ENCODE measurements around the gene SCN1B.

The SCN1B gene

GRCh38 chr19:35059006-35059798, 28.9 kb downstream of the SCN1B start:
- DNase-seq = no peak

GRCh38 chr19:35059799-35060091, 29.5 kb downstream of the SCN1B start:
- DNase-seq = no peak

DNA sequence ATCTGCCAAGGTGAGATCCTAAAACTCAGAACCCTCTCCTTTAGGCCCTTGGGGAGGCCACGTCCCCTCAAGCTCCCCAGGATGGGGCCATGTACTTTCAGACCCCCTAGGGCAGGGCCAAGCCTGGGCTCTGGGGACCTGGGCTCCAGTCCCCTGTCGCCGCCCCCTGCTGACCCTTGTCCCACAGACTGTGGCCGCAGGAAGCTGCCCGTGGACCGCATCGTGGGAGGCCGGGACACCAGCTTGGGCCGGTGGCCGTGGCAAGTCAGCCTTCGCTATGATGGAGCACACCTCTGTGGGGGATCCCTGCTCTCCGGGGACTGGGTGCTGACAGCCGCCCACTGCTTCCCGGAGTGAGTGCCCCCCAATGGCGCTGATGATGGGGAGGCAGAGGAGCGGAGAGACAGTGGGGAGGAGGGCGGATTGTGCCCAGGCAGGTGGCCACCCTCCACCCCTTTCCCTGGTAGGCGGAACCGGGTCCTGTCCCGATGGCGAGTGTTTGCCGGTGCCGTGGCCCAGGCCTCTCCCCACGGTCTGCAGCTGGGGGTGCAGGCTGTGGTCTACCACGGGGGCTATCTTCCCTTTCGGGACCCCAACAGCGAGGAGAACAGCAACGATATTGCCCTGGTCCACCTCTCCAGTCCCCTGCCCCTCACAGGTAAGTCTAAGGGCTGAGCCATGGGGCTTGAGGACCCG, 30.0 kb downstream of the SCN1B start:
- no peak for DNase-seq

GRCh38 chr19:35061583-35062373, 31.5 kb downstream of the SCN1B start:
- no peak for DNase-seq

DNA sequence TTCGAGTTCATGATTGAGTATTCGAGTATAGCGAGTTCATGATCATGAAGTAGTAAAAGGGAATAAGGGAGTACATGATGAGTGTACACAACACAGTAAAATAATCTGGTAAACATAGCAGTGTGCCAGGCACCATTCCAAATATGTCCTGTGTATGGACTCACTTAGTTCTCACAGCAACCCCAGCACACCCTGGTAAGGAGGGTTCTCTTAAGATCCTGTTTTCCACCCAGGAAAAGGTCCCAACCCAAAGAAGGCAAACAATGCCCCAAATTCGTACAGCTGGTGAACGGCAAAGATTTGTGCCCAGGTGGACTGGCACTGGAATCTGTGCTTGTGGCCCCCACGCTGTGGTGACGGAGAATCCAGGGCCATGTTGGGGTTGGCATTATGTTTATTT, 32.7 kb downstream of the SCN1B start:
- DNase-seq = no peak

DNA sequence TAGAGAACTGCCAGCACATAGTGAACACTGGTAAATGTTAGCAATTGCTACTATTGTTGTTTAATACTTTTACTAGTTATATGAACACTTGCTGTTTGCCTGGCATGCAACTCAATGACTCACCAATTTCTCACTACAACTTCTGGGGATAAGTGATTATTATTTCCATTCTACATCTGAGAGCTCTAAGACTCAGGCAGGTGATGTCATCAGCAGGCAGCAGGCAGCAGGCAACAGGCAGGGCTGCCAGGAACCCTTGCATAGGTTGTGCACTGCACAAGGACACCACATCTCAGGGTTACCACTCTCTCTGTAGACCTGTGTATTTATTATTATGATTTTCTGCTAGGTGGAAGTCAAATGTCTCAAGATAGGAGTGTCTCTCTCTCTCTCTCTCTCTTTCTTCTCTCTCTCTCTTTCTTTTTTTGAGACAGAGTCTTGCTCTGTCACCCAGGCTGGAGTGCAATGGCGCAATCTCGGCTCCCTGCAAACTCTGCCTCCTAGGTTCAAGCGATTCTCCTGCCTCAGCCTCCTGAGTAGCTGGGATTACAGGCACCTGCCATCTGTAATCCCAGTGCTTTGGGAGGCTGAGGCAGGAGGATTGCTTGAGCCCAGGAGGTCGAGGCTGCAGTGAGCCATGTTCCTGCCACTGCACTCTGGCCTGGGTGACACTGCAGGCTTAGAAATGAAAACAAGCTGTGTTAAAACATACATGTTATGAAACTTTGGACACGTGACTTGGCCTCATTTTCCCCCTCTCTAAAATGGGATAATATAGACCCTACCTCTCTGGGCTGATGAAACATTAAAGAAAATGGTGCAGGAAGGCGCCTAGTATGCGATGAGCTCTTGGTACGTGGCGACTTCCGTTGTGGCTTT, 33.9 kb downstream of the SCN1B start:
- no peak for DNase-seq

- no peak for DNase-seq
These were observed 35.3 kb downstream of the SCN1B start for GRCh38 chr19:35065574-35065973.

DNA sequence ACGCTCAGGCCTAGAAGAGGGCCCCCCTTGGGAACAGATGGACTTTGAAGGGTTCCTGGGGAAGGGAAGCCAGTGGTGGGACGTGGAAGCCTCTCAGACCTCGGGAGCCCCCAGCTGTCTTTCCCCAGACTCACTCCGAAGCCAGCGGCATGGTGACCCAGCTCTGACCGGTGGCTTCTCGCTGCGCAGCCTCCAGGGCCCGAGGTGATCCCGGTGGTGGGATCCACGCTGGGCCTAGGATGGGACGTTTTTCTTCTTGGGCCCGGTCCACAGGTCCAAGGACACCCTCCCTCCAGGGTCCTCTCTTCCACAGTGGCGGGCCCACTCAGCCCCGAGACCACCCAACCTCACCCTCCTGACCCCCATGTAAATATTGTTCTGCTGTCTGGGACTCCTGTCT, 35.9 kb downstream of the SCN1B start:
- DNase-seq = no peak

DNA sequence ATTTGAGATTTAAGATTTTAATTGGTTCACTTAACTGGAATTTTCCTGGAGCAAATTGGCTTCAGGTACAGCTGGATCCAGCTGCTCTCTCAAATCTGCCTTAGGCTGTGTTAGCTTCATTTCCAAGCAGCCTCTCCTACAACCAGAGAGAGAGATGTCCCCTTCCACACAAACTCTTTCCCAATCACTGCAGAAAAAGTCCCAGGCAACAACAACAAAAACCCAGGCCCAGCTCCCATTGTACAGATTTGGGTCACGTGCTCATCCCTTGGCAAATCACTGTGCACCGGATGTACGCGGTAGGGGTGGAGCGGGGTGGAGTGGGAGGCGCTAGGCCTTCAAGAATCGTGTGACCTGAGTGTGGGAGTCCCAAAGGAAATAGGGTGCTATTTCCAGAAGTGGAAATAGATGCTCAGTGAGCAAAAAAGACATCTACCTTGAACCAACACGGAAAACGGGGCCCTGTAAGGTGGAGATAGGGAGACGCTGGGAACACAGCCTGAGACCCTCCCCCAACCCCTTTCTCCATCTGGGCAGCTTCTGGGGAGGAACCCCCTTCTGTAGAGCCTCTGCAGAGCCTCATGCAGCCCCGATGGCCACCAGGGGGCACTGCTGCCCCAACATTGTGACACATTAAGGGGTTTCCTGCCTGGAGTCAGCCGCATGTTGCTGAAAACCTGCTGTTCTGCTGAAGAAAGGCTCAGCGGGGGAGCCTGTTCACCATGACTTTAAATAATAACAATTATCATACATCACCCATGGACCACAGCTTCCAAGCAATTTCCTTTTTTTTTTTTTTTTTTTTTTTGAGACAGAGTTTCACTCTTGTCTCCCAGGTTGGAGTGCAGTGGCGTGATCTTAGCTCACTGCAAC, 36.7 kb downstream of the SCN1B start:
- DNase-seq = peak; percentile 40

DNA sequence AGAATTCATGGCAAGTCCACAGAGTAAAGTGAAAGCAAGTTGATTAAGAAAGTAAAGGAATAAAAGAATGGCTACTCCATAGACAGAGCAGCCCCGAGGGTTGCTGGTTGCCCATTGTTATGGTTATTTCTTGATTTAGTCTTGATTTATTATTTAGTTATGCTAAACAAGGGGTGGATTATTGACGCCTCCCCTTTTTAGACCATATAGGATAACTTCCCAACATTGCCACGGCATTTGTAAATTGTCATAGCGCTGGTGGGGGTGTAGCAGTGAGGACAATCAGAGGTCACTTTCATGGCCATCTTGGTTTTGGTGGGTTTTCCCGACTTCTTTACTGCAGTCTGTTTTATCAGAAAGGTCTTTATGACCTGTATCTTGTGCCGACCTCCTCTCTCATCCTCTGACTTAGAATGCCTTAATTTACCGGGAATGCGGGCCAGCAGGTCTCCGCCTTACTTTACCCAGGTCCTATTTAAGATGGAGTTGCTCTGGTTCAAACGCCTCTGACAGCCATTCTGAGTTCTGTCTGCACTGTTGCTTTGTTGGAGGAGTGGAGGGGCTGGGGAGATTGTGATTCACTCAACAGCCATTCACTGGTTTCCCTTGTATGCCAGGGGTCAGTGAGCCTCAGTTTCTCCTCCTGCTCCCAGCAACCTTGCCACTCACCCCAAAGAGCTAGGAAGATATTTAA, 38.8 kb downstream of the SCN1B start:
- no peak for DNase-seq

- DNase-seq = no peak
These were observed 39.4 kb downstream of the SCN1B start for GRCh38 chr19:35069696-35070095.

DNA sequence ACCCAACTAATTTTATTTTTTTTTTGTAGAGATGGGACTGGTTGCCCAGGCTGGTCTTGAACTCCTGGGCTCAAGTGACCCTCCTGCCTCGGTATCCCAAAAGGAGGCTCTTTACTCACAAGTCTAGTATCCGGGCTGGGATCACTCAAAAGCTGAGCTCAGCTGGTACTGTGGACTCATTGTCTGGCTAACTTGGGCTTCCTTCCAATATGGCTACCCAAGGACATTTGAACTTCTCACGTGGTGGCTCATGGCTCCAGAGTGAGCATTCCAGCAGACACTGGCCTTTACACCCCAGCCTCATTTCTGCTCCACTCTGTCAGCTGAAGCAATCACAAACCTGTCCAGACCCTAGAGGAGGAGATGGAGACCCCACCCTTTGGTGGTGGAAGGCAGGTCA, 40.2 kb downstream of the SCN1B start:
- no peak for DNase-seq

DNA sequence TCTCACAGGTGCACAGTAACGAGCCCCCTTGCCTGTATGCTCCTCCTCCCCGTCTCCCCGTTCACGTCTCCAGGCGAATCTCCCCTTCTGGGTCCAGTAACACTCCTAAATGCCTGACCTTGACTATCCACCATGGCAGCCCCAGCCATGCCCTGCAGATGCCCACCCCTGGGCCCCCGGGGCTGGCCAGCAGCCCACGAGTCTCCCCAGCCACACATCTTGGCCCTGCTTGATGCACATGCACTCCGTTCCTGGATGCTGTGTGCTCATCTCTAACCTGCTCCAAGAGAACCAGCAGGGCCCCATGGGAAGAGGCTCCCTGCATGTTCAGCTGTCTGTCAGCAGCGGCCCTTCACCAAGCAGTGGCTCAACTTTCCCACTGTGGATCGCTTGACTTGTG, 43.2 kb downstream of the SCN1B start:
- DNase-seq = no peak

DNA sequence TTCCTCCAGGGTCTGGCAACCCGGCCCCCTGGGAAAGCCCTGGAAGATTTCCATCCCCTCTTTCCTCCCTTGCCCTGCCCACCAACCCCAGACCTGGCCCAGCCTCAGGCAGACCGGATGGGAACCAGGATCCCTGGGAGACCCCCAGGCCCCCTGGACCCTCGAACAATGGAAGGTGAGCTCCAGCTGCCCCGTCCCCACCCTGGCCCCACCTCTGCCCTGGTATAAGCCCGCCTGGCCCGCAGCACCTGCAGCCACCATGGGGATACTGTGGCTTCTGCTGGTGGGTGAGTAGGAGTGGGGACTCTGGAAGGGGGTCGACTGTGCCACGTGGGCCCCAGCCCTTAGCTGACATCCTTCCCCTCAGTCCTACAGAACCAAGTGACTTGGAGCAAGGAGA, 43.7 kb downstream of the SCN1B start:
- no peak for DNase-seq

- DNase-seq = no peak
These were observed 44.3 kb downstream of the SCN1B start for GRCh38 chr19:35074426-35075201.

DNA sequence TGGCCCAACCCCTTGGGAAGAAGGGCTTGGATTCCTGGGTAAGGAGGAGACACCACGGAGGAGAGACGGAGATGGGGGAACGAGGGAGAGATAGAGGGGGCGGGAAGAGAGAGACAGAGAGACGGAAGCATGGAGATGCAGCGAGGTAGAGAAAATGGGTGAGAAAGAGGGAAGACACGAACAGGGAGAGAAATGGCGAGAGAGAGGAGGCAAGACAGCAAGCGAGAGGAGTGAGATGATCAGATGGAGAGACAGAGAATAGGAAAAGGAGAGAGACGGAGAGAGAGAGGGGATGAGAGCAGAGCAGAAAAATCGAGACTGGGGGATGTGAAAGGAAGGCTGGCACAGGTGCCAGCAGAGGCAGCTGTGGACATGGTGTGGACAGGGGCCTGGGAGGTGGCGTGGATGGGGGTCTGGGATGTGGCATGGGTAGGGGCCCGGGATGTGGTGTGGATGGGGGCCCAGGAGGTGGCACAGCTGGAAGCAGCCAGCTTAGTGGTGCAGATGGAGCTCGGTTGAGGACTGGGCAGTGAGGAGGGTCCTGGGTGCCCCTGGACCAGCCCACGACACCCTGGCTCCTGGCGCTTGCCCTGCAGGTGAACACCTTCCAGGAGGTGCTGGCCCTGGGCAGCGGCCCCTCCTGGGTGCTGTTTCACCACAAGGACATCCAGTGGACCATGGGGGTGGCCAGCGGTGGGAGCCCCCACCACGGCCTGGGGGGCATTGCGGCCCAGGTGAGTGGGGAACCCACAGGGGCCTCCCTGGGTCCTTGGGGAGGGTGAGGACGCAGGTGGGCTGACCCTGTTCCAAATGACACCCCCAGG, 45.1 kb downstream of the SCN1B start:
- DNase-seq = no peak

DNA sequence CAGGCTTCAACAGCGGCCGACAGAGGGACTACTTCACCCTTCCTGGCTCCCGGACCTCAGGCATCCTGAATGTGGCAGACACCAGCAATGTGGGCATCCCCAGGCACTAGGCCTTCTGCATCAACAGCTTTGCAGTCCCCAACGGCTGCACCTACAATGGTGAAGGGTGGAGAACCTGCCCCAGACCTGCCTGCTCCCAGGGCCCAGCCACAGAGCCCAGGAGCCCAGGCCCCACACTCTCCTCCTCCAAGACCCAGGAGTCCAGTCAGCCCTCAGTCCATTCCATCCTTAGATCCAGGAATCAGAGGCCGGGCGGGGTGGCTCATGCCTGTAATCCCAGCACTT, 45.7 kb downstream of the SCN1B start:
- DNase-seq = no peak

GRCh38 chr19:35076657-35077056, 46.4 kb downstream of the SCN1B start:
- DNase-seq = no peak

DNA sequence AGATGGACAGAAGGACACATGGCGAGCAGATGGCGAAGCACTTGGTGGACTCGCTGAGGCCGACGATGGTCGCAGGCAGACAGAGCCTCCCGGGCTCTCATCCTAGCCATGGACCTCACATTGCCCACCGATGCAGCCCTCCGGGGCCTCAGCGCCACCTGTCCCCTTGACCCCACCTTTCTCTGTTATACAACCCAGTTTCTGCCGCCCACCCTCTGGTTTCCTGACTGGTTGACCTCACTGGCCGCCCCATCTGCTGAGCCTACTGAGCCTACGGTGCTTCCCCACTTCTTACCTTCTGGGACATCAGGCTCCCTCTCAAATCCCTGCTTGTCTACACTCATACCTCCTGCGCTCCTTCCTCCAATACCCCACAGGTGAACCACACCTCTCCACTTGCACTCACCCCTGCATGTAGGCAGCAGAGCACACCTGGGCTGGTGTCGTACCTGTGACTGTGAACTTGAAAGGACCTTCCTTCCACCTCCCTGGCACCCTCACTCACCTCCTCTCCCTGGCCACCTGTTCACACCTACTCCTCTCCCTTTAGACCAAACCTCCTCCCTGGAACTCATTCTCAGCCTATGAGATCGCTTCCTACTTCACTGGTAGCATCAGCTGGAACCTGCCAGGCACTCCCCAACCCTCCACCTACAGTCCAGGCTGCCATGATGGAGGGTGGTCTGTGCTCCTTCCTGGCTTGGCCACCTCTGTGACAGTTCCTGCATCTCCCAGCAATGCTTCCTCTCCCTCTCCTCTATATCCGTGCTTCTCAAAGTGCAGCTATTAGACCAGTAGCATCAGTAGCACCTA, 47.3 kb downstream of the SCN1B start:
- DNase-seq = no peak

Measured in SHP77 treated with DMSO at 0.1 percent for 48 hours (cell line).